Spleen (tissue), 7 donors: ENCODE results near the gene CAPS2.

Experiments
- POLR2A ChIP-seq, 3 donors: fragments of 450-650 bp; IDR thresholded peaks; one replicate each; pipeline ENCODE4 v1.5.1; 2017; ENCODE audit warnings: antibody characterized with exemption in 3 of 3, mild to moderate bottlenecking in 1 of 3
- POLR2AphosphoS5 ChIP-seq, 3 donors: sonication (generic); formaldehyde crosslinking; IDR thresholded peaks; one replicate each; pipeline ENCODE4 v1.5.1; 2017; ENCODE audit warnings: antibody characterized with exemption in 3 of 3
- TF ChIP-seq, protein P1 (sequence below), 11 experiments: fragments of 200-600 bp in 7 of 11; fragments of 450-650 bp in 4 of 11; sonication (generic) in 4 of 11; IDR thresholded peaks in 8 of 11; conservative IDR thresholded peaks in 3 of 11; 1 replicate in 7 of 11; 2 replicates in 4 of 11; pipeline versions ENCODE4 v1.4.0 to v1.8.0; 2016 to 2021; ENCODE audit warnings: antibody characterized with exemption in 11 of 11, inconsistent platforms in 4 of 11, mild to moderate bottlenecking in 1 of 11
- donor health status: DM: no; HTN: no; CAD: no; lungs with moderate emphysema.
- donor health status: DM: no; HTN: no; CAD: no.
- donor health status: DM: no; HTN: no; CAD: no.

DNA sequence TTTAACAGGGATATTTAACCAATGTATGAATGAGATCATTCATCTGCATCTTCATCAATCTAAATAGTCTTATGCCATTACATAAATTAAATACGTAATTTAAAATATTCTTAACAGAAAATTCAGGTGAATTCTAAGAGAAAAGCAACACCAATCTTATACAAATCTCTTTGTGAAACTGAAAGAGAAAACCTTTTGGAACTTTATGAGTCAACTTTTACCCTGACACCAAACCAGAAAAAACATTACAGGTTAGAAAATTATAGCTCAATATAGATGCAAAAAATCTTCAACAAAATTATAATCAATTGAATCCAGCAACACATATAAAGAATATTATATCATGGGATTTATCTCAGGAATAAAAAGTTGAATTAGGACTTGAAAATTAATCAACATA is 7.8 kb upstream of the CAPS2 start:
- TF ChIP-seq, protein P1, sequence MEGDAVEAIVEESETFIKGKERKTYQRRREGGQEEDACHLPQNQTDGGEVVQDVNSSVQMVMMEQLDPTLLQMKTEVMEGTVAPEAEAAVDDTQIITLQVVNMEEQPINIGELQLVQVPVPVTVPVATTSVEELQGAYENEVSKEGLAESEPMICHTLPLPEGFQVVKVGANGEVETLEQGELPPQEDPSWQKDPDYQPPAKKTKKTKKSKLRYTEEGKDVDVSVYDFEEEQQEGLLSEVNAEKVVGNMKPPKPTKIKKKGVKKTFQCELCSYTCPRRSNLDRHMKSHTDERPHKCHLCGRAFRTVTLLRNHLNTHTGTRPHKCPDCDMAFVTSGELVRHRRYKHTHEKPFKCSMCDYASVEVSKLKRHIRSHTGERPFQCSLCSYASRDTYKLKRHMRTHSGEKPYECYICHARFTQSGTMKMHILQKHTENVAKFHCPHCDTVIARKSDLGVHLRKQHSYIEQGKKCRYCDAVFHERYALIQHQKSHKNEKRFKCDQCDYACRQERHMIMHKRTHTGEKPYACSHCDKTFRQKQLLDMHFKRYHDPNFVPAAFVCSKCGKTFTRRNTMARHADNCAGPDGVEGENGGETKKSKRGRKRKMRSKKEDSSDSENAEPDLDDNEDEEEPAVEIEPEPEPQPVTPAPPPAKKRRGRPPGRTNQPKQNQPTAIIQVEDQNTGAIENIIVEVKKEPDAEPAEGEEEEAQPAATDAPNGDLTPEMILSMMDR (IDR thresholded peaks at IDR 0.05 in 8 of 11, conservative IDR thresholded peaks at IDR 0.05 in 3 of 11) = no peak
- TF ChIP-seq POLR2A (IDR thresholded peaks at IDR 0.05) (no peak), POLR2AphosphoS5 (IDR thresholded peaks at IDR 0.05) (no peak)
